Right lobe of liver (tissue), 6 donors: ENCODE data around the gene MROH7. TPM values are rescaled to one million over a fixed set of nuclear protein-coding genes. Genes with fewer than 3 reads are reported as not detected.
A peak's percentile ranks its signal among the peaks of the same experiment; 100 is the strongest.

Source experiments
- ATAC-seq, 4 donors: fragments of 200-7000 bp; cut with Tn5 transposase; one replicate each; pipeline ENCODE4 v1.9.1; 2020; ENCODE audit warnings: mild to moderate bottlenecking in 4 of 4, moderate library complexity in 4 of 4
- DNase-seq, 3 donors: peaks; one replicate each; pipeline ENCODE4 v3.0.0-alpha.2; 2020
- H3K27ac ChIP-seq, 3 donors: fragments of 200-600 bp; one replicate each; pipeline ENCODE4 v1.8.0; 2022
- H3K27me3 ChIP-seq, 2 donors: fragments of 200-600 bp; one replicate each; pipeline ENCODE4 v1.8.0; 2022
- H3K36me3 ChIP-seq, 4 donors: fragments of 200-600 bp; sonication (generic) in 1 of 4; one replicate each; pipeline versions ENCODE4 v1.5.1 to v1.8.0; 2017 to 2022; ENCODE audit warnings: control low read depth in 1 of 4
- H3K4me1 ChIP-seq, 4 donors: fragments of 200-600 bp; sonication (generic) in 1 of 4; one replicate each; pipeline versions ENCODE4 v1.5.1 to v1.8.0; 2017 to 2022; ENCODE audit warnings: control low read depth in 1 of 4
- H3K4me3 ChIP-seq, 3 donors: fragments of 200-600 bp; one replicate each; pipeline ENCODE4 v1.8.0; 2022
- H3K9me3 ChIP-seq, 4 donors: fragments of 200-600 bp; sonication (generic) in 1 of 4; one replicate each; pipeline versions ENCODE4 v1.5.1 to v1.8.0; 2017 to 2022; ENCODE audit warnings: control low read depth in 1 of 4
- CTCF ChIP-seq, 4 donors: fragments of 200-600 bp in 3 of 4; fragments of 450-650 bp in 1 of 4; IDR thresholded peaks; one replicate each; pipeline versions ENCODE4 v1.5.1 to v1.8.0; 2016 to 2022; ENCODE audit warnings: antibody characterized with exemption in 4 of 4, mild to moderate bottlenecking in 2 of 4
- POLR2A ChIP-seq: fragments of 450-650 bp; IDR thresholded peaks from one replicate; pipeline ENCODE4 v1.6.1; 2017; ENCODE audit warnings: antibody characterized with exemption, mild to moderate bottlenecking
- WGBS: methylation state at CpG from one replicate; pipeline ENCODE4 v1.1.6; 2018; ENCODE audit warnings: low coverage, low lambda C conversion rate; ENCODE audit not compliant: insufficient coverage; ENCODE audit errors: missing lambda C conversion rate; 5-methylcytosine and 5-hydroxymethylcytosine counted together
- intact Hi-C, 2 donors: fragments of 100-400 bp; cut with DNase I; formaldehyde crosslinking; loops; one replicate each; pipeline versions ENCODE4 v1.11.2 to v1.14.1; 2022
- total RNA-seq, 6 experiments: library from RNA; depleted of rRNA in 2 of 6; stranded (reverse); fragments of >200 nt in 2 of 6; fragmentation: NEBNext Ultra II Directional in 3 of 6; extraction: Animal tissue kit (Norgen Biotek cat#: 25700) in 3 of 6; gene quantifications; one replicate each; pipeline versions ENCODE4 v1.1.0 to v1.2.4, GENCODE V29; 2016 to 2023
- donor health status: DM: no; HTN: yes; CAD: no.
- donor health status: DM: no; HTN: no; CAD: no.
- donor health status: DM: no; HTN: no; CAD: no.
- donor health status: DM: no; HTN: yes; CAD: no.
- donor health status: DM: no; HTN: yes; CAD: no.

The MROH7 gene
- total RNA-seq, 6 experiments from 2014 or later = 0.37 to 3.1 (median 1.2) TPM

- TF ChIP-seq CTCF (IDR thresholded peaks at IDR 0.05) (no peak), POLR2A (no peak)
- intact Hi-C loops = no loop called here
- no peak overlapping the region for H3K27ac ChIP-seq
Measured at GRCh38 chr1:54710841-54711240, 69.3 kb downstream of the MROH7 start.

GRCh38 chr1:54711536-54711935, 70.0 kb downstream of the MROH7 start:
- intact Hi-C loops = no loop called here
- no peaks in the 10 kb centered on the region for H3K36me3 ChIP-seq
- TF ChIP-seq POLR2A (no peak), CTCF (IDR thresholded peaks at IDR 0.05) (no peak)
- no peaks in the 10 kb centered on the region for H3K9me3 ChIP-seq
- WGBS = 93% methylated on average over 2 of the region's 10 CpGs
- H3K27ac ChIP-seq = no peak overlapping the region
- DNase-seq (no peak), ATAC-seq (no peak)
- H3K27me3 ChIP-seq = no peaks in the 10 kb centered on the region
- no peak overlapping the region for H3K4me3 ChIP-seq
- H3K4me1 ChIP-seq = peaks cover 0 to 5% (median 1%) of the 10 kb centered on the region in 4 donors

More at GRCh38 chr1:54710841-54711240, 69.3 kb downstream of the MROH7 start:
- 71% methylated on average over 4 of the region's 6 CpGs for WGBS
- ATAC-seq (no peak), DNase-seq (no peak)
- Histone ChIP-seq H3K4me3 (no peak overlapping the region), H3K36me3 (no peaks in the 10 kb centered on the region), H3K27me3 (no peaks in the 10 kb centered on the region), H3K4me1 (peaks cover 0 to 3% (median 0%) of the 10 kb centered on the region in 4 donors), H3K9me3 (no peaks in the 10 kb centered on the region)

GRCh38 chr1:54714881-54715492, 73.4 kb downstream of the MROH7 start:
- Histone ChIP-seq H3K4me3 (peak overlapping the region; percentile 91 to 99 (median 97)), H3K27ac (peak overlapping the region in 2 of 3 donors; percentile 22 to 48), H3K4me1 (peaks cover 0 to 16% (median 6%) of the 10 kb centered on the region in 4 donors), H3K9me3 (no peaks in the 10 kb centered on the region), H3K27me3 (no peaks in the 10 kb centered on the region), H3K36me3 (peaks cover 0 to 10% (median 5%) of the 10 kb centered on the region in 4 donors)
- ATAC-seq = no peak
- intact Hi-C loops = no loop called here
- WGBS = 90% methylated on average over 4 of the region's 7 CpGs
- DNase-seq = no peak
- TF ChIP-seq POLR2A (no peak), CTCF (IDR thresholded peaks at IDR 0.05) (no peak)

GRCh38 chr1:54715493-54716298, 74.1 kb downstream of the MROH7 start, which contains the start of gene TTC4:
Gene TTC4, plus strand, starts transcription at chr1:54715861. Its CDS starts 48 bp downstream, at chr1:54715909.
- intact Hi-C loops = no loop called here

More at GRCh38 chr1:54715493-54716298, 74.1 kb downstream of the MROH7 start, which contains the start of gene TTC4:
- ATAC-seq = peak; percentile 99 to 100 (median 100)
- H3K36me3 ChIP-seq = peaks cover 0 to 10% (median 5%) of the 10 kb centered on the region in 4 donors
- under 1% methylated on average over 10 of the region's 51 CpGs for WGBS
- H3K9me3 ChIP-seq = no peaks in the 10 kb centered on the region
- H3K4me3 ChIP-seq = peak within 1 kb of the TSS; percentile 91 to 99 (median 97)
- H3K4me1 ChIP-seq = peaks cover 0 to 16% (median 6%) of the 10 kb centered on the region in 4 donors
- DNase-seq = peak; percentile 85 to 87 (median 85)
- TF ChIP-seq CTCF (IDR thresholded peaks at IDR 0.05) = peak in 1 of 4 donors; percentile 11
- peak; percentile 60 for TF ChIP-seq POLR2A
- H3K27me3 ChIP-seq = no peaks in the 10 kb centered on the region
- peak within 1 kb of the TSS in 2 of 3 donors; percentile 48 for H3K27ac ChIP-seq
